HG03460 (cell line): Measurements from ENCODE around the gene CELF5.
"Not testable (repeated sequence)": the region's sequence is repeated elsewhere in the genome, so short reads cannot be mapped to it uniquely, and the experiment has no call there.

ENCODE experiments used
- ATAC-seq: cut with Tn5 transposase; IDR thresholded peaks from one replicate; pipeline ENCODE4 v1.9.1; 2021; ENCODE audit not compliant: unreplicated experiment

Gene CELF5

GRCh38 chr19:3316132-3316648 is 91.7 kb downstream of the CELF5 start:
- no peak for ATAC-seq

- ATAC-seq = no peak
These were observed 92.3 kb downstream of the CELF5 start for GRCh38 chr19:3316659-3317207.

GRCh38 chr19:3319643-3320353 is 95.3 kb downstream of the CELF5 start:
- ATAC-seq = no peak

- ATAC-seq = no peak
These were observed 95.9 kb downstream of the CELF5 start for GRCh38 chr19:3320354-3320670.

- ATAC-seq = no peak
These were observed 96.4 kb downstream of the CELF5 start for GRCh38 chr19:3320853-3321252.

GRCh38 chr19:3321696-3322095 is 97.2 kb downstream of the CELF5 start:
- no peak for ATAC-seq

GRCh38 chr19:3322199-3322978 is 97.9 kb downstream of the CELF5 start:
- no peak for ATAC-seq

- no peak for ATAC-seq
These were observed 98.6 kb downstream of the CELF5 start for GRCh38 chr19:3323026-3323425.

GRCh38 chr19:3323658-3324057 is 99.2 kb downstream of the CELF5 start:
- no peak for ATAC-seq

GRCh38 chr19:3324405-3324856 is 100.0 kb downstream of the CELF5 start:
- ATAC-seq = no peak

- ATAC-seq = no peak
These were observed 101.0 kb downstream of the CELF5 start for GRCh38 chr19:3325451-3325850.

GRCh38 chr19:3328743-3329142 is 104.3 kb downstream of the CELF5 start:
- ATAC-seq = no peak

GRCh38 chr19:3330047-3330446 is 105.6 kb downstream of the CELF5 start:
- no peak for ATAC-seq

GRCh38 chr19:3332232-3332631 is 107.8 kb downstream of the CELF5 start:
- not testable (repeated sequence) for ATAC-seq

GRCh38 chr19:3333020-3333583 is 108.6 kb downstream of the CELF5 start:
- no peak for ATAC-seq

GRCh38 chr19:3333662-3334061 is 109.2 kb downstream of the CELF5 start:
- no peak for ATAC-seq

GRCh38 chr19:3334749-3335430 is 110.4 kb downstream of the CELF5 start:
- not testable (repeated sequence) for ATAC-seq

- no peak for ATAC-seq
These were observed 111.2 kb downstream of the CELF5 start for GRCh38 chr19:3335431-3336350.

GRCh38 chr19:3336351-3336679 is 111.9 kb downstream of the CELF5 start:
- ATAC-seq = no peak
